ENCODE measurements around the gene R3HDML. TPM values are rescaled to one million over a fixed set of nuclear protein-coding genes. Genes with fewer than 3 reads are reported as not detected.

Gene R3HDML
- total and polyA plus RNA-seq, 9 of the 15 experiments (the other 6 are each of a cell fraction or from before 2014, with no cell fraction given) = not detected

DNA sequence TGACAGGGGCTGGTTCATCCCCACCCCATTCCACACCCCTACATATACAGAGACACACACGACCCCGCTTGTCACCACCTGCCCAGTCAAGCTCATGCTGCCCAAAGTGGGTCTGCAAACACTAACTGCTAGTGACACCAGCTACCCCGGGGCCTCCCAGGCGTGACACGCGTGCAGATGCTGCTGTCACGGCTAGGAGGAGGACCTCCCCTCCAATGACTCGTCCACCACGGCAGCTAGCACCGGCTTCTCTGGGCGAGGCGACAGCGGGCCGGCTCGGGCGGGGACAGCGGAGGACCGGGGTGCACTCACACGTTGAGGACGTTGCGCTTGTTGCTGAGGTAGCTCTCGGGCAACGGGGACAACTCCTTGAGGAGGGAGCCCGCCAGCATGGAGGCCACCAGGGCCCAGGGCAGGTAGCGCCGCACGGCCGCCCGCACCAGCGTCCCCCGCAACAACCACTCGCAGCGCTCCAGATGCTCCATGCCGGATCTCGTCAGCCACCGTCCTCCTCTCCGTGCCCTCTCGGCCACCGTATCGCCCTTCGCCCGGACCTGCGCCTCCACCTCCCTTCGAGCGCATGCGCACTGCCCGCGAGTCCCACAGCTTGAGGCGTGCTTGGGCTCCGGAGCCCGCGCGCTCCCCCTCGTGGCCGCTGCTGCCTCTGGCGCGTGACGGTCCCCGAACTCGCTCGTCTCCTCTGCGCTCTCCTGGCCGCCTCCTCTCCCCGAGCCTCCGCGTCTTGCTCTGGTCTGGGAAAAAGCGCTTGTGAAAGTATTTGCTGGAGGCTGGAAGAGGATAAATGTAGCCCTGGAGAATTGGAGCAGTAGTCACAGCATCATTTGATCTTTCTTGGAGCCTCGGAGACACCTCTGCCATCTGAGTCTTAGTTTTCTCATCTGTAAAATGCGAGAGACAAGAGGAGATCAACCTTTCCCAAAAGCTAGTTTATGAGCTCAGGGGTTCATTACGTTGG is 25.9 kb upstream of the R3HDML start, which contains the start of gene FITM2 (continued):
- TF ChIP-seq SMC3 (conservative IDR thresholded peaks at IDR 0.05; ENCODE audit: insufficient read depth, low read depth, low read length) = peak; percentile 94
- no peak for TF ChIP-seq SRSF7 (optimal IDR thresholded peaks at IDR 0.05; ENCODE audit: low read depth, low read length)
- no peak for TF ChIP-seq MGA (IDR thresholded peaks at IDR 0.05)
- peak; percentile 84; the same call in 1 of the 2 replicates for TF ChIP-seq TOE1 (IDR thresholded peaks at IDR 0.05; ENCODE audit: borderline replicate concordance)
- TF ChIP-seq TOE1 (CRISPR knock-in tag; IDR thresholded peaks at IDR 0.05; ENCODE audit: borderline replicate concordance, low read depth) = peak; percentile 88; the same call in 1 of the 2 replicates
- no peak for TF ChIP-seq MAFG (tag; conservative IDR thresholded peaks at IDR 0.05)
- peak; percentile 33 for TF ChIP-seq TAF1 (IDR thresholded peaks at IDR 0.05; ENCODE audit: control insufficient read depth, extremely low read depth, insufficient read depth, low read length, severe bottlenecking)
- TF ChIP-seq, protein P1, sequence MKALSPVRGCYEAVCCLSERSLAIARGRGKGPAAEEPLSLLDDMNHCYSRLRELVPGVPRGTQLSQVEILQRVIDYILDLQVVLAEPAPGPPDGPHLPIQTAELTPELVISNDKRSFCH (CRISPR knock-in tag; IDR thresholded peaks at IDR 0.05) = no peak
- TF ChIP-seq, protein P1 (tag; IDR thresholded peaks at IDR 0.05) = peak; percentile 54
- TF ChIP-seq PRMT5 (CRISPR knock-in tag; IDR thresholded peaks at IDR 0.05) = no peak
- TF ChIP-seq EWSR1 (IDR thresholded peaks at IDR 0.05; ENCODE audit: borderline replicate concordance, low read depth, partially characterized antibody) = no peak
- no peak for TF ChIP-seq ZBTB8A (IDR thresholded peaks at IDR 0.05; ENCODE audit: partially characterized antibody)
- no peak for TF ChIP-seq KDM5B (IDR thresholded peaks at IDR 0.05; ENCODE audit: insufficient replicate concordance, low read depth, low read length)

Data from K562 (cell line).